AG09319 (cell line): ENCODE data around the gene ATP6V1A.
A peak's percentile ranks its signal among the peaks of the same experiment; 100 is the strongest.

Experiments used
- DNase-seq: peaks from one replicate; pipeline ENCODE4 v3.0.0-alpha.2; 2010; ENCODE audit warnings: low read depth; ENCODE audit errors: extremely low read depth
- TF ChIP-seq, protein P1 (sequence below): IDR thresholded peaks from 2 replicates; pipeline ENCODE4 v1.5.1; 2011; ENCODE audit warnings: low read depth, mild to moderate bottlenecking, inconsistent platforms, low read length, moderate library complexity

The ATP6V1A gene

DNA sequence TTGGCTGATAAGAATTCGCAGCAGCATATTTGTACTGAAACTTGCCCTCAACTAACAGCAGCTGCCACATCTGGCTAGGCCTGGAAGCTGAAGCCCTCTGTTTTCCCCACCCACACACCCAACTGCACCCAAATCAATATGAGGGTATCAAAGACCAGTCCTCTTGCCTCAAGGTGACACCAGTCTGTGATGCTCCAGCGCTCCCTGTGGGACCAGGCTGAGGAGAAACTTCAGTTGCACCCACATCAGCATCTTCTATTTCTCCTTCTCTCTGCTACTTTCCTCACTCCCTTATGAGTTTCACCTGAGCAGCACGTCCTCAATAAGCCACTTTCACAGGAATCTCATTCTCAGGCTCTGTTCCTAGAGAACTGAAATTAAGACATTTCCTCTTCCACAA lies 73.0 kb downstream of the ATP6V1A start:
- TF ChIP-seq, protein P1, sequence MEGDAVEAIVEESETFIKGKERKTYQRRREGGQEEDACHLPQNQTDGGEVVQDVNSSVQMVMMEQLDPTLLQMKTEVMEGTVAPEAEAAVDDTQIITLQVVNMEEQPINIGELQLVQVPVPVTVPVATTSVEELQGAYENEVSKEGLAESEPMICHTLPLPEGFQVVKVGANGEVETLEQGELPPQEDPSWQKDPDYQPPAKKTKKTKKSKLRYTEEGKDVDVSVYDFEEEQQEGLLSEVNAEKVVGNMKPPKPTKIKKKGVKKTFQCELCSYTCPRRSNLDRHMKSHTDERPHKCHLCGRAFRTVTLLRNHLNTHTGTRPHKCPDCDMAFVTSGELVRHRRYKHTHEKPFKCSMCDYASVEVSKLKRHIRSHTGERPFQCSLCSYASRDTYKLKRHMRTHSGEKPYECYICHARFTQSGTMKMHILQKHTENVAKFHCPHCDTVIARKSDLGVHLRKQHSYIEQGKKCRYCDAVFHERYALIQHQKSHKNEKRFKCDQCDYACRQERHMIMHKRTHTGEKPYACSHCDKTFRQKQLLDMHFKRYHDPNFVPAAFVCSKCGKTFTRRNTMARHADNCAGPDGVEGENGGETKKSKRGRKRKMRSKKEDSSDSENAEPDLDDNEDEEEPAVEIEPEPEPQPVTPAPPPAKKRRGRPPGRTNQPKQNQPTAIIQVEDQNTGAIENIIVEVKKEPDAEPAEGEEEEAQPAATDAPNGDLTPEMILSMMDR, result no peak
- DNase-seq, result no peak

DNA sequence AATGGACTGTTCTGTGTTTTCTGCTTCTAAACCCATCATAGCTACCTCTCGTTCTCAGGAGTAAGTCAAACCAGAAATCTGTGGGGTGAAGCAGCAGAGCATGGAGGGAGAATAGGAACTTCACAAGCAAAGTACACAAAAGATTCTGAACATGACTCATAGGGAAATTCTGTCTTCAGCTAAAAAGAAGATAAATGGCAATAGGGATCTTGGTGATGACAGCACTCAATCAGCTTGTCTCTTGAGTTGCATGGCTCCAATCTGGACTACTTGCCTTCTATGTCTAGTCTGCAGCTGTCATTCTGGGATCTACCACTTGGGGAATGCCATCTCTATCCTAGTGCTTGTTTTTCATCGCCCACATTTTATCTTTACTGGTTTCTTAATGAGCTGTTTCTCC lies 78.3 kb downstream of the ATP6V1A start:
- TF ChIP-seq, protein P1, result no peak

DNA sequence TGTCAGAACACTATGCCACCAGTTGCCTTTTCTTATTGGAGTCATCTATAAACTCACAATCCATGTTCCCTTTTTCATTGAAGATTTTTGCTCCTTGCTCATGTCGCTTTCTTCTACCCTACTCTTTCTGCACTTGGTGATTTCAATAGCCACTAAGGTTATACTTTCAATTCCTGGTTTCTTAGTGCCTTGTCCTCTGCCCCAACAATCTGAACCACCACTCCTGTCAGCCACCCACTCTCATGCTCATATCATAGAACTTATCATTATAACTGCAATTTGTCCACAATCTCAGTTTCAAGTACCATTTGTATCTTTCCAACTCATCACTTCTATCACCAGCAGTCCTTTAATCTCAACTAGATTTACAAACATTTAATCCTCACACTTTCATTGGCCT lies 81.8 kb downstream of the ATP6V1A start:
- no peak for DNase-seq
- TF ChIP-seq, protein P1, result no peak

More for the DNA sequence above, 78.3 kb downstream of the ATP6V1A start:
- no peak for DNase-seq

DNA sequence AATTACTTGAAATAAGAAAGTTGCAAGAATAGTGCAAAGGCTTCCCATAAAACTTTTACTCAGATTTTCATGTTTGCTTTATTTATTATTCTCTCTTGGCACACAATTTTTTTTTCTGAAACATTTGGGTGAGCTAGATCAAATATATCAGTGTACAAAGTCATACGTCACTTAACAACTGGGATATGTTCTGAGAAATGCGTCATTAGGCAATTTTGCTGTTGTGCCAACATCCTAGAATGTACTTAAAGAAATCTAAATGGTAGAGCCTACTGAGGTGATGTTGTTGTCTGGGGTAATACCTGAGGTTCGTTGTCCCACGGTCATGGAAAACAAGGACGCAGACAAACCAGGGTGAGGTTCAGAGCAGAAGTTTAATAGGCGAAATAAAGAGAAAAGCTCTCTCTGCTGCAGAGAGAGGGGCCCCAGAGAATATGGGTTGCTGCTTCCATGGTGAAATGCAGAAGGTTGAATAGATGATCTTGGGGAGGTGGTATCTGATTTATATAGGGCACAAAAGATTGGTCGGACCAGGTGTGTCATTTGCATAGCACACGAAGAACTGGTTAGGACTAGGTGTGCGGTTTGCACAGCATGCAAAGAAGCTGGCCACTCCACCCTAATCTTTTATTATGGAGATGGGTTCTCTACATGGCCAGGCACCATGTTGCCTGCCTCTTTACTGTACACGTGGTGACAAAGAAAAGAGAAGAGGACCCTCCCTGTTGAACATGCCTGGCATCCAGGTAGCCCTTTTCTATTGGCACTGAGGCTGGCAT lies 82.9 kb downstream of the ATP6V1A start:
- TF ChIP-seq, protein P1, result no peak
- no peak for DNase-seq

DNA sequence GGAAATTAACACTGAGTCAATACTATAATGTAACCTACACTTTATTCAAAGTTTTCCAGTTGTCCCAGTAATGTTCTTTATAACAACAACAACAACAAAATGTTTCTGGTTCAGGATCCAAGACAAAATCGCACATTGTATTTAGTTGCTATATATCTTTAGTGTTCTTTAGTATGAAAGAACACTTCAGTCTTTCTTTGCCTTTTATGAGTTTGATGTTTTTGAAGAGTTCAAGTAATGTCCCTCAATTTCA lies 84.2 kb downstream of the ATP6V1A start:
- no peak for DNase-seq

DNA sequence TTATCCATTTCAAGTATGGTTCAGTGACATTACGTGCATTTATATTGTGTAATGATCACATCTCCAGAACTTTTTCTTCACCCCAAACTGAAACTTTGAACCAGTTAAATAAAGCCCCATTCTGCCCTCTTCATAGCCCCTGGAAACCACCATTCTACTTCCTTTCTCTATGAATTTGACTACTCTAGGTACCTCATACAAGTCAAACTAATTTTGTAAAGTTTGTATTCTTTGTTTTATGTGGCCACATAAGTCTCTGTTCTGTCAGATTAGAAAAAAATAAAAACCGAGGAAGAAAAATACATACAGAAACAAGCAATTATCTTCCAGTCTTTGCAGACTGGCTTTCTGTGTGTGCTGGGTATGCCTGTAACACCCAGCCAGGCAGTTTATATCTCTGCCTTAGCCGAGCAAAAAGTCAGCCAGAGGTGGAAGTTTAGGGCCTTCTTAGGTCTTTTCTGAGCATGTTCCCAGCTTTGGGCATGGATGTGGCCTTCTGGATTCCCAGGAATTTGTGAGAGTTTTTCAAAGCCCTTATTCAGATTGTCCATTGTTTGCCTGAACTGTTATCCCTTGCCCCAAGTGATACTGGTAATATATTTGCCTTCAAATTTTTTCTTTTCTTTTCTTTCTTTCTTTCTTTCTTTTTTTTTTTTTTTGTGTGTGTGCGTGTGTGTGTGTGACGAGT lies 85.8 kb downstream of the ATP6V1A start:
- TF ChIP-seq, protein P1, result no peak
- DNase-seq, result peak; percentile 7

More for the DNA sequence above, 84.2 kb downstream of the ATP6V1A start:
- TF ChIP-seq, protein P1, result no peak

DNA sequence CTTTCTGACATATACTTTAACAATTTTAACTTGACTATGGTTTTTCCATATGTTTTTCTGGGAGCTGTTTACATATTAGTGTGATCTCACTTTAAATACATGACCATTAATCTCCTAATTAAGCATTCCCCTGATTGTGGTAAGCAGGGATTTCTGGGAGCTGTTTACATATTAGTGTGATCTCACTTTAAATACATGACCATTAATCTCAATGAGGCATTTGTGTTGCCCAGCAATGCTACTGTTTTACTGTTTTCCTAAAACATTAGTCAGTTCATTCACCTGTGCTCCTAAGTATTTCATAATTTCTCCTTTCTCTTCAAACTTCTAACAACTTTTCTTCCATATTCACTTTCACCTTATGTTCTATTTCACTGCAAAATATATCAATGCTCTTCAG lies 88.1 kb downstream of the ATP6V1A start:
- no peak for DNase-seq
- TF ChIP-seq, protein P1, result no peak
